GM18519 (cell line): ENCODE results near the gene TOP2B.

Source experiments
- ATAC-seq: cut with Tn5 transposase; IDR thresholded peaks from one replicate; pipeline ENCODE4 v1.9.1; 2021; ENCODE audit warnings: mild to moderate bottlenecking, moderate library complexity; ENCODE audit not compliant: unreplicated experiment, low FRiP score

The TOP2B gene

GRCh38 chr3:25566358-25566920 lies 98.3 kb downstream of the TOP2B start:
- no peak for ATAC-seq

- ATAC-seq = no peak
Observed at GRCh38 chr3:25565807-25566206, 98.9 kb downstream of the TOP2B start.

DNA sequence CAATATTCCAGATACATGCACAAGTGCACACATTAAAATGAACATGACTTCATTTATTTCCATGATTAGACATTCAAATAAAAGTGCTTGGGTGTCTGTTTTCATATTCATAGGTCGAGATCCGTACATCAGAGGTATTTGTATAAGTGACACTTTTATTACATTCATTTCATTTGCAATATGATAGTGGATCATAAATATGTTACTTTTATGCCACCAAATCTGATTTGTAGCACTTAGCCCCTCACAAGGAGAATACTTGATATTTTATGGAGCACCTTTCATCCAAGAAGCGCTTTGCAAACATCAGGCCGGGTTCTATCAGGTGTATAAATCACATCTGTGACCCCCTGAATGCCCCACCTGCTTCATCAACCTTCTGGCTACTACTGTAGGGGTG lies 100.6 kb downstream of the TOP2B start:
- ATAC-seq = no peak

DNA sequence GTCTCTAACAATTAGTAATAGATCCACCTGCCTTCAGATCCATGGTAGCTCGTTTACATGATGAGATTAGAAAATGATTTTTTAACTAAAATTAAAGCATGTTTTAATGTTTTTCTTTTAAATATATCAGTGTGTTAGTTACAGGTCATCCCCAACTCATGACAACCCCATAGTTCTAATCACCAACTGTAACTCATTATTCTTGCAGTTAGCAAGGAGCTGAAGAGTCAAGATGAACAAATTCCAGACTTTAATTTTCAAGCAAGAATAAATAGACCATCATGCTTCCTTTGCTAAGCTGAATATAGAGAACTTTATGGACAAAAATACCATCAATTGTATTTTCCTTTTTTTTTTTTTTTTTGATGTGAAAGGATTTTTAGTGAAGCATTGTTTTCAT lies 101.1 kb downstream of the TOP2B start:
- no peak for ATAC-seq

DNA sequence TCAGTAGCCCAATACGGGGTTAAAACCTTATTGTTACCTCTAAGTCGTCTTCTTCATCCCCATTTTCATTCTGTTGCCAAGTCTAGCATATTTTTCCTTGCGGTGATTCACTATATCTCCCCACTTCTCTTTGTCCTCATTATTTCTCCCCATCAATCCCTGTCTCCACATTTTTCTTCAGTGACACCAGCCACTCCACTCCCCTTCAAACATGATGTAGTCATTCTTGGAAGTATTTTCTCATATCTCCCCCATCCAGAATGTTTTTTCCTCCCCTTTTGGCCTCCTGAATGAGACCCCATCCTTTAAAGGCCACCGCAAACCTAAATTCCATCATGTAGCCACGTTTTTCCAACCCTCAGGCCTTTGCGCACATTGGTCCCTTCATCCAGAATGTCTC lies 105.9 kb downstream of the TOP2B start:
- ATAC-seq = no peak

GRCh38 chr3:25558121-25558520 lies 106.6 kb downstream of the TOP2B start:
- ATAC-seq = no peak

DNA sequence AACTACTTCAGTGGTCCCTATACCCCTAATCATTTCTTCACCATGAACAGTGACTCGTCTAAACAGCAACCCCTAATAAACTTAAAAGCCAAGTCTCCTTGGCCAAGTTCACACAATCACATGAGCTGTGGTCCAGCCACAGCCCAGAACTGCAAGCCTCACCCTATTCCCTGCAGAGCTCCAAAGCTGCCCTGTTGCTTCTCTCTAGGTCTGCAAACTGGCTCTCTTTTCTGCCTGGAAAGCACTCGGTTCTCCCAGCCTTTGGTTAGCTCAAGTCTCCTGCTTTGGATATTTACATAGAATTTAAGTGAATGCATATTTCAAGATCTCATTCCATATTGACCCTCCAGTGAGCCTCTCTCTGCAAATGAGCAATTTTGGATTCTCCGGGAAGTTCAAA lies 107.0 kb downstream of the TOP2B start:
- ATAC-seq = no peak

- no peak for ATAC-seq
Observed at GRCh38 chr3:25556447-25556846, 108.3 kb downstream of the TOP2B start.

DNA sequence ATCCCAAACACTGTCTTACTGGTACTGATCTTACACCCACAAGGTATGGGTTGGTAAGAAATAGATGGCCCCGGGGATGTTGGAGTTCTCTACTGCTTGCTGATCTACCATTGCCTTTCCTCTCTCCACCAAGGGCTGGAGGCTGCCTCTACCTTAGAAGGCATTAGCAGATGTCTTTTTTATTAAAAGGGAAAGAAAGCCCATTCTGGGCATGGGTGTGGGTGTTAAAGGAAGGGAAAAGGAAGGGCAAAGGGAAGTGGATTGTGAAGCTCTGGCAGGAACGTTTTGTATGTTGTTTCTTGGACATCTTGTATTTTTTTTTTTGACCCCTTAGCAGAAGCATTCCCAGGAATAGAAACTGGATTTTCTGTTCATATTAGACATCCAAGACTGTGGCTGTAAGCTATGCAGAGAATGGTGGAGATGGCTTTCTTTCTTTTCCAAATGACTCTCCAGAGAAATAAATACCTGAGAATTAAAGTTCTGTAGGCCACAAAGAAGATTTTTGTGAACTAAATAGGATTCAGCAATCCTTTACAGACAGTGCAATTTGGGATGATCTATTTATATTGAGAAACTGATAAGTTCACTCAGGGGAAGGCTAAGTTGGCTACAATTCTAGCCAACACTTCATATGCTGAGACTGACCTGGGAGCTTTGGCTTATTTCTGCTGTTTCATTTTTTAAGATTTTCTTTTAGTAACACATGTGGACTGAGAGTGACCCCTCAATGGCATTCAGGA lies 108.8 kb downstream of the TOP2B start:
- ATAC-seq = no peak

GRCh38 chr3:25554376-25554775 lies 110.3 kb downstream of the TOP2B start:
- ATAC-seq = no peak

- no peak for ATAC-seq
Observed at GRCh38 chr3:25552251-25552650, 112.5 kb downstream of the TOP2B start.

GRCh38 chr3:25548836-25549235 lies 115.9 kb downstream of the TOP2B start:
- no peak for ATAC-seq

- ATAC-seq = no peak
Observed at GRCh38 chr3:25547943-25548674, 116.6 kb downstream of the TOP2B start.
